ENCODE measurements around the gene CPZ.

- TF ChIP-seq CTCF (IDR thresholded peaks at IDR 0.05) (no peak), POLR2A (IDR thresholded peaks at IDR 0.05) (no peak)
Observed at GRCh38 chr4:8579526-8580320, 12.8 kb upstream of the CPZ start.

Measured in breast epithelium (tissue), 3 donors.